Measurements from ENCODE around the gene CYP2W1.
"Not testable (repeated sequence)": the region's sequence is repeated elsewhere in the genome, so short reads cannot be mapped to it uniquely, and the experiment has no call there.

CYP2W1 gene

GRCh38 chr7:953547-954327, 29.2 kb upstream of the CYP2W1 start:
- peak; percentile 58 for DNase-seq (ENCODE audit: low read depth)
- TF ChIP-seq CTCF (conservative IDR thresholded peaks at IDR 0.05; ENCODE audit: low read length), result no peak
- peak overlapping the region; percentile 54 for H3K4me3 ChIP-seq (ENCODE audit: low read length)

- TF ChIP-seq CTCF (conservative IDR thresholded peaks at IDR 0.05; ENCODE audit: low read length), result no peak
- peak; percentile 43 for DNase-seq (ENCODE audit: low read depth)
- peak within 1 kb of the TSS; percentile 54 for H3K4me3 ChIP-seq (ENCODE audit: low read length)
Observed at GRCh38 chr7:954330-955238, 28.4 kb upstream of the CYP2W1 start, which contains the start of gene ADAP1. TSS of gene ADAP1 (minus strand) at chr7:954680. CDS start at chr7:954477, 203 bp downstream.

- no peak for TF ChIP-seq CTCF (conservative IDR thresholded peaks at IDR 0.05; ENCODE audit: low read length)
- no peak overlapping the region for H3K4me3 ChIP-seq (ENCODE audit: low read length)
- no peak for DNase-seq (ENCODE audit: low read depth)
Observed at GRCh38 chr7:956031-956430, 26.9 kb upstream of the CYP2W1 start.

- no peak for TF ChIP-seq CTCF (conservative IDR thresholded peaks at IDR 0.05; ENCODE audit: low read length)
- no peak for DNase-seq (ENCODE audit: low read depth)
Observed at GRCh38 chr7:957418-958220, 25.4 kb upstream of the CYP2W1 start.

GRCh38 chr7:958221-959200, 24.5 kb upstream of the CYP2W1 start:
- H3K4me3 ChIP-seq (ENCODE audit: low read length), result no peak overlapping the region
- DNase-seq (ENCODE audit: low read depth), result no peak
- no peak for TF ChIP-seq CTCF (conservative IDR thresholded peaks at IDR 0.05; ENCODE audit: low read length)

More at GRCh38 chr7:957418-958220, 25.4 kb upstream of the CYP2W1 start:
- no peak overlapping the region for H3K4me3 ChIP-seq (ENCODE audit: low read length)

GRCh38 chr7:959271-959670, 23.7 kb upstream of the CYP2W1 start:
- no peak for DNase-seq (ENCODE audit: low read depth)
- no peak for TF ChIP-seq CTCF (conservative IDR thresholded peaks at IDR 0.05; ENCODE audit: low read length)
- no peak overlapping the region for H3K4me3 ChIP-seq (ENCODE audit: low read length)

GRCh38 chr7:959740-960139, 23.2 kb upstream of the CYP2W1 start:
- DNase-seq (ENCODE audit: low read depth); H3K4me3 ChIP-seq (ENCODE audit: low read length): not testable (repeated sequence)

Data from AG10803 (cell line).